OCI-M2 (cell line): ENCODE results near the gene NUDT8.
"Not testable (repeated sequence)": the region's sequence is repeated elsewhere in the genome, so short reads cannot be mapped to it uniquely, and the experiment has no call there.

ENCODE experiments used
- DNase-seq: peaks from one replicate; lab custom pipeline; 2025; ENCODE audit not compliant: unreplicated experiment; lab: John Stamatoyannopoulos, UW

Gene NUDT8

GRCh38 chr11:67628710-67629385 lies 889 bp downstream of the NUDT8 start:
- DNase-seq = no peak

- no peak for DNase-seq
Observed at GRCh38 chr11:67627812-67628624, 1.7 kb downstream of the NUDT8 start.

GRCh38 chr11:67627441-67627811 lies 2.3 kb downstream of the NUDT8 start:
- DNase-seq = no peak

GRCh38 chr11:67626970-67627369 lies 2.8 kb downstream of the NUDT8 start:
- no peak for DNase-seq

- DNase-seq = not testable (repeated sequence)
Observed at GRCh38 chr11:67626131-67626833, 3.5 kb downstream of the NUDT8 start.

- not testable (repeated sequence) for DNase-seq
Observed at GRCh38 chr11:67623795-67624194, 5.9 kb downstream of the NUDT8 start.

GRCh38 chr11:67622905-67623304 lies 6.8 kb downstream of the NUDT8 start:
- not testable (repeated sequence) for DNase-seq

- DNase-seq = not testable (repeated sequence)
Observed at GRCh38 chr11:67621928-67622327, 7.8 kb downstream of the NUDT8 start.

GRCh38 chr11:67620621-67621020 lies 9.1 kb downstream of the NUDT8 start:
- not testable (repeated sequence) for DNase-seq

GRCh38 chr11:67619683-67620618 lies 9.8 kb downstream of the NUDT8 start:
- DNase-seq = not testable (repeated sequence)

- not testable (repeated sequence) for DNase-seq
Observed at GRCh38 chr11:67618901-67619659, 10.7 kb downstream of the NUDT8 start.

- no peak for DNase-seq
Observed at GRCh38 chr11:67617243-67617953, 12.3 kb downstream of the NUDT8 start.

- DNase-seq = no peak
Observed at GRCh38 chr11:67616431-67617242, 13.1 kb downstream of the NUDT8 start.

- no peak for DNase-seq
Observed at GRCh38 chr11:67615728-67616430, 13.9 kb downstream of the NUDT8 start.

GRCh38 chr11:67614730-67615714 lies 14.7 kb downstream of the NUDT8 start:
- no peak for DNase-seq

GRCh38 chr11:67613960-67614715 lies 15.6 kb downstream of the NUDT8 start:
- no peak for DNase-seq
